Heart left ventricle (tissue), 16 donors: ENCODE results near the gene TNNC2. TPM values are rescaled to one million over a fixed set of nuclear protein-coding genes. Genes with fewer than 3 reads are reported as not detected.
"Not testable (repeated sequence)": the region's sequence is repeated elsewhere in the genome, so short reads cannot be mapped to it uniquely, and the experiment has no call there.

Experiments
- ATAC-seq, 4 donors: fragments of 200-7000 bp; cut with Tn5 transposase; one replicate each; pipeline ENCODE4 v1.9.1; 2020 to 2022; ENCODE audit warnings: moderate library complexity in 4 of 4, mild to moderate bottlenecking in 3 of 4, moderate number of reproducible peaks in 1 of 4
- DNase-seq, 5 donors: peaks; one replicate each; pipeline ENCODE4 v3.0.0-alpha.2; 2020
- H3K27ac ChIP-seq, 12 donors: fragments of 200-600 bp; sonication (generic) in 4 of 12; one replicate each; pipeline versions ENCODE4 v1.5.0 to v1.8.0; 2016 to 2022; ENCODE audit warnings: mild to moderate bottlenecking in 2 of 12
- H3K27me3 ChIP-seq, 9 donors: fragments of 200-600 bp; sonication (generic) in 2 of 9; one replicate each; pipeline versions ENCODE4 v1.5.1 to v1.8.0; 2016 to 2022; ENCODE audit warnings: mild to moderate bottlenecking in 3 of 9
- H3K36me3 ChIP-seq, 9 donors: fragments of 200-600 bp; sonication (generic) in 2 of 9; one replicate each; pipeline versions ENCODE4 v1.5.0 to v1.8.0; 2018 to 2022; ENCODE audit warnings: mild to moderate bottlenecking in 2 of 9
- H3K4me1 ChIP-seq, 12 donors: fragments of 200-600 bp; sonication (generic) in 4 of 12; one replicate each; pipeline versions ENCODE4 v1.5.0 to v1.8.0; 2016 to 2022; ENCODE audit warnings: mild to moderate bottlenecking in 3 of 12
- H3K4me3 ChIP-seq, 12 donors: fragments of 200-600 bp; sonication (generic) in 4 of 12; one replicate each; pipeline versions ENCODE4 v1.5.0 to v1.8.0; 2017 to 2022; ENCODE audit warnings: mild to moderate bottlenecking in 9 of 12, moderate library complexity in 4 of 12
- H3K9me3 ChIP-seq, 12 donors: fragments of 200-600 bp; sonication (generic) in 4 of 12; one replicate each; pipeline versions ENCODE4 v1.5.0 to v1.8.0; 2016 to 2022; ENCODE audit warnings: mild to moderate bottlenecking in 1 of 12
- CTCF ChIP-seq, 12 donors: fragments of 200-600 bp; sonication (generic) in 4 of 12; IDR thresholded peaks; one replicate each; pipeline versions ENCODE4 v1.5.0 to v1.8.0; 2018 to 2022; ENCODE audit warnings: antibody characterized with exemption in 12 of 12, mild to moderate bottlenecking in 5 of 12
- POLR2A ChIP-seq, 2 donors: fragments of 450-650 bp; IDR thresholded peaks; one replicate each; pipeline ENCODE4 v1.6.1; 2017; ENCODE audit warnings: antibody characterized with exemption in 2 of 2, mild to moderate bottlenecking in 2 of 2, moderate library complexity in 2 of 2
- WGBS, 4 donors: extraction: QIAGEN DNeasy Blood & Tissue Kit in 2 of 4; methylation state at CpG; one replicate each; pipeline versions ENCODE4 v1.1.5 to v1.1.7; 2013 to 2018; 5-methylcytosine and 5-hydroxymethylcytosine counted together
- intact Hi-C, 10 donors: fragments of 100-400 bp; cut with DNase I; formaldehyde crosslinking; loops; one replicate each; pipeline versions ENCODE4 v1.11.1 to v1.14.2; 2022
- polyA plus RNA-seq, 2 donors: library from polyadenylated mRNA; stranded (reverse); fragments of 200-250 nt; gene quantifications; one replicate each; pipeline ENCODE4 v1.2.3, GENCODE V29; 2013
- total RNA-seq, 9 donors: library from RNA; depleted of rRNA in 2 of 9; stranded (reverse); fragments of >200 nt in 2 of 9; fragmentation: NEBNext Ultra II Directional in 3 of 9; extraction: Animal tissue kit (Norgen Biotek cat#: 25700) in 3 of 9; gene quantifications; one replicate each; pipeline versions ENCODE4 v1.1.0 to v1.2.4, GENCODE V29; 2016 to 2023
- donor health status: ischemic (EF 13 %, LVEDD 7.1; RV severe dilation, severe dysfunction).
- donor health status: healthy with polysubstance abuse.
- donor health status: DM: no; HTN: yes; CAD: no.
- donor health status: DM: no; HTN: no; CAD: no.
- donor health status: ischemic (EF 25% LVEDD 6.9; RV normal size, moderate dysfunction).
- donor health status: ischemic (EF 25% LVEDD 5.7; RV mildly dilated, moderate dysfunction).
- donor health status: healthy.
- donor health status: DM: yes; HTN: yes; CAD: no.
- donor health status: ischemic (EF 35%, LVEDD 5.7; RV mildly dilated, moderate dysfunction).
- donor health status: nonischemic (EF 11% LVEDD 7.7; RV severe dilation, severe dysfunction).
- donor health status: DM: yes; HTN: yes; CAD: no.
- donor health status: PGD.
- donor health status: ischemic (EF 29% LVEDD 5.4; RV normal size, mild dysfunction).
- donor health status: nonischemic (EF 23%, LVEDD 6.1; RV moderate dilation, normal function).

Gene TNNC2
- total and polyA plus RNA-seq, 11 donors = 0.14 to 0.30 TPM; not detected in 9

GRCh38 chr20:45810191-45810970 lies 16.7 kb downstream of the TNNC2 start:
- Histone ChIP-seq H3K4me3 (no peak overlapping the region), H3K9me3 (no peaks in the 10 kb centered on the region), H3K27me3 (no peaks in the 10 kb centered on the region), H3K36me3 (peaks cover 3 to 64% (median 62%) of the 10 kb centered on the region in 9 donors), H3K27ac (no peak overlapping the region), H3K4me1 (peaks cover 0 to 12% (median 6%) of the 10 kb centered on the region in 12 donors)
- TF ChIP-seq POLR2A (IDR thresholded peaks at IDR 0.05) = no peak
- TF ChIP-seq CTCF (IDR thresholded peaks at IDR 0.05) = no peak
- 91 to 95% (median 93%) methylated on average over 8 of the region's 8 CpGs for WGBS, 4 donors
- intact Hi-C loops = loop anchor here in 1 of 10 donors (5.0 kb wide), 1 partner anchor 157 kb away; no protein-coding TSS in a partner anchor
- ATAC-seq (no peak), DNase-seq (no peak)

GRCh38 chr20:45801851-45802250 lies 25.3 kb downstream of the TNNC2 start:
- peaks cover 0 to 73% (median 66%) of the 10 kb centered on the region in 9 donors for H3K36me3 ChIP-seq
- H3K27ac ChIP-seq = no peak overlapping the region
- H3K4me1 ChIP-seq = peaks cover 0 to 12% (median 1%) of the 10 kb centered on the region in 12 donors
- no peak for DNase-seq
- TF ChIP-seq CTCF (IDR thresholded peaks at IDR 0.05) (no peak), POLR2A (IDR thresholded peaks at IDR 0.05) (no peak)
- no peaks in the 10 kb centered on the region for H3K9me3 ChIP-seq
- ATAC-seq = no peak
- 84 to 93% (median 87%) methylated on average over 7 of the region's 7 CpGs for WGBS, 4 donors
- intact Hi-C loops = loop anchor here in 1 of 10 donors (10.0 kb wide), 1 partner anchor 163 kb away; no protein-coding TSS in a partner anchor
- no peaks in the 10 kb centered on the region for H3K27me3 ChIP-seq
- no peak overlapping the region for H3K4me3 ChIP-seq

GRCh38 chr20:45798935-45799642 lies 28.0 kb downstream of the TNNC2 start:
- 34 to 35% (median 34%) methylated on average over 4 of the region's 4 CpGs for WGBS, 4 donors
- peak; percentile 48 to 81 (median 76) for ATAC-seq
- Histone ChIP-seq H3K4me3 (no peak overlapping the region), H3K27ac (no peak overlapping the region), H3K9me3 (no peaks in the 10 kb centered on the region), H3K36me3 (peaks cover 0 to 73% (median 66%) of the 10 kb centered on the region in 9 donors), H3K27me3 (no peaks in the 10 kb centered on the region), H3K4me1 (peaks cover 0 to 17% (median 4%) of the 10 kb centered on the region in 12 donors)
- DNase-seq = peak in 2 of 5 donors; percentile 55 to 59
- TF ChIP-seq POLR2A (IDR thresholded peaks at IDR 0.05) (no peak), CTCF (IDR thresholded peaks at IDR 0.05) (peak; percentile 51 to 77 (median 65))
- intact Hi-C loops = loop anchor here in 2 of 10 donors (10.0 kb wide), 2 partner anchors 176 to 454 kb away; partner anchors contain the start of genes ZNF335 (in 2 of the 2) and SDC4 (in 1 of the 2)

- H3K9me3 ChIP-seq, ATAC-seq, DNase-seq, H3K27ac ChIP-seq, H3K4me3 ChIP-seq, H3K27me3 ChIP-seq: not testable (repeated sequence)
- intact Hi-C loops = loop anchor here in 2 of 10 donors (10.0 kb wide), 2 partner anchors 177 to 453 kb away; partner anchors contain the start of genes ZNF335 (in 2 of the 2) and SDC4 (in 1 of the 2)
- Histone ChIP-seq H3K4me1 (peaks cover 0 to 19% (median 7%) of the 10 kb centered on the region in 12 donors), H3K36me3 (peaks cover 0 to 69% (median 62%) of the 10 kb centered on the region in 9 donors)
- 90 to 100% (median 92%) methylated on average over 3 of the region's 3 CpGs for whole genome bisulfite sequencing, 4 donors
These were observed 29.2 kb downstream of the TNNC2 start for GRCh38 chr20:45797955-45798354.

- H3K36me3 ChIP-seq = peaks cover 0 to 65% (median 58%) of the 10 kb centered on the region in 9 donors
These were observed 29.6 kb downstream of the TNNC2 start for GRCh38 chr20:45797510-45797909.

More at GRCh38 chr20:45797510-45797909, 29.6 kb downstream of the TNNC2 start:
- H3K9me3 ChIP-seq, H3K27me3 ChIP-seq, ATAC-seq, H3K4me3 ChIP-seq, DNase-seq, H3K27ac ChIP-seq: not testable (repeated sequence)
- H3K4me1 ChIP-seq = peaks cover 0 to 24% (median 11%) of the 10 kb centered on the region in 12 donors
- intact Hi-C loops = loop anchor here in 2 of 10 donors (10.0 kb wide), 2 partner anchors 177 to 453 kb away; partner anchors contain the start of genes ZNF335 (in 2 of the 2) and SDC4 (in 1 of the 2)
- no CpG with 5 or more reads among the region's 1 CpG for WGBS, 4 donors
